NT2/D1 (cell line): ENCODE data around the gene KLHL29.
"Not testable (repeated sequence)": the region's sequence is repeated elsewhere in the genome, so short reads cannot be mapped to it uniquely, and the experiment has no call there.

ENCODE experiments used
- DNase-seq: peaks from one replicate; pipeline ENCODE4 v3.0.0-alpha.2; 2011; ENCODE audit warnings: low read depth, low spot score
- H3K27me3 ChIP-seq: 2 replicates; pipeline ENCODE4 v1.6.0; 2011; ENCODE audit warnings: mild to moderate bottlenecking; ENCODE audit not compliant: insufficient read length, insufficient read depth
- H3K36me3 ChIP-seq: 2 replicates; pipeline ENCODE4 v1.6.1; 2011; ENCODE audit warnings: mild to moderate bottlenecking, low read length, mixed read lengths; ENCODE audit not compliant: insufficient read depth, insufficient read length
- H3K4me1 ChIP-seq: 2 replicates; pipeline ENCODE4 v1.5.1; 2011; ENCODE audit not compliant: insufficient read depth, insufficient read length
- H3K4me3 ChIP-seq: 2 replicates; pipeline ENCODE4 v1.5.1; 2011; ENCODE audit warnings: low read depth; ENCODE audit not compliant: insufficient read length
- H3K9ac ChIP-seq: 2 replicates; pipeline ENCODE4 v1.6.0; 2011; ENCODE audit warnings: low read depth; ENCODE audit not compliant: insufficient read length
- H3K9me3 ChIP-seq: 2 replicates; pipeline ENCODE4 v1.5.1; 2011; ENCODE audit warnings: mild to moderate bottlenecking, low read length; ENCODE audit not compliant: insufficient read depth
- SUZ12 ChIP-seq: IDR thresholded peaks from 2 replicates; pipeline ENCODE4 v1.6.1; 2011; ENCODE audit not compliant: insufficient read length, insufficient read depth; ENCODE audit errors: extremely low read depth
- YY1 ChIP-seq: IDR thresholded peaks from 2 replicates; pipeline ENCODE4 v1.6.1; 2011; ENCODE audit not compliant: insufficient read length, insufficient read depth
- ZNF274 ChIP-seq: IDR thresholded peaks from 2 replicates; pipeline ENCODE4 v1.6.1; 2011; ENCODE audit warnings: mild to moderate bottlenecking, low read depth, low read length

The KLHL29 gene

GRCh38 chr2:23384551-23385343 is at the start of gene KLHL29:
KLHL29 (plus strand) TSS chr2:23385179; CDS start chr2:23562197, 177,018 bp downstream.
- peak within 1 kb of the TSS; percentile 70 for H3K9ac ChIP-seq
- no peak for DNase-seq
- no peaks in the 10 kb centered on the region for H3K36me3 ChIP-seq
- peaks cover 54% of the 10 kb centered on the region for H3K27me3 ChIP-seq
- H3K4me1 ChIP-seq = peaks cover 7% of the 10 kb centered on the region
- H3K4me3 ChIP-seq = peak within 1 kb of the TSS; percentile 58
- H3K9me3 ChIP-seq = no peaks in the 10 kb centered on the region
- TF ChIP-seq SUZ12 (no peak), ZNF274 (no peak), YY1 (no peak)

- TF ChIP-seq ZNF274 (no peak), YY1 (no peak), SUZ12 (no peak)
- no peaks in the 10 kb centered on the region for H3K9me3 ChIP-seq
Observed at GRCh38 chr2:23335550-23335949, 49.4 kb upstream of the KLHL29 start.

GRCh38 chr2:23342075-23342474 is 42.9 kb upstream of the KLHL29 start:
- Histone ChIP-seq H3K4me1 (no peaks in the 10 kb centered on the region), H3K9ac (no peak overlapping the region), H3K36me3 (no peaks in the 10 kb centered on the region), H3K9me3 (peaks cover 6% of the 10 kb centered on the region; the same call in 1 of the 2 replicates), H3K4me3 (no peak overlapping the region), H3K27me3 (peaks cover under 1% of the 10 kb centered on the region)
- no peak for TF ChIP-seq ZNF274
- TF ChIP-seq YY1 = no peak
- TF ChIP-seq SUZ12 = no peak
- no peak for DNase-seq

More at GRCh38 chr2:23335550-23335949, 49.4 kb upstream of the KLHL29 start:
- Histone ChIP-seq H3K27me3 (peaks cover 6% of the 10 kb centered on the region), H3K4me1 (no peaks in the 10 kb centered on the region), H3K36me3 (no peaks in the 10 kb centered on the region), H3K4me3 (no peak overlapping the region), H3K9ac (no peak overlapping the region)
- no peak for DNase-seq

GRCh38 chr2:23346029-23346428 is 39.0 kb upstream of the KLHL29 start:
- no peak overlapping the region for H3K9ac ChIP-seq
- H3K4me1 ChIP-seq = no peaks in the 10 kb centered on the region
- no peaks in the 10 kb centered on the region for H3K27me3 ChIP-seq
- H3K9me3 ChIP-seq = peaks cover 6% of the 10 kb centered on the region; the same call in 1 of the 2 replicates
- no peak for TF ChIP-seq YY1
- no peak for TF ChIP-seq ZNF274
- TF ChIP-seq SUZ12 = no peak
- H3K4me3 ChIP-seq = no peak overlapping the region
- no peak for DNase-seq
- H3K36me3 ChIP-seq = no peaks in the 10 kb centered on the region

GRCh38 chr2:23346781-23347180 is 38.2 kb upstream of the KLHL29 start:
- H3K36me3 ChIP-seq = no peaks in the 10 kb centered on the region
- no peak overlapping the region for H3K9ac ChIP-seq
- no peak for DNase-seq
- H3K9me3 ChIP-seq = peaks cover 6% of the 10 kb centered on the region; the same call in 1 of the 2 replicates
- H3K4me1 ChIP-seq = peaks cover 1% of the 10 kb centered on the region
- no peak overlapping the region for H3K4me3 ChIP-seq
- no peaks in the 10 kb centered on the region for H3K27me3 ChIP-seq
- TF ChIP-seq ZNF274 = no peak
- TF ChIP-seq YY1 = no peak
- no peak for TF ChIP-seq SUZ12

GRCh38 chr2:23347471-23348092 is 37.4 kb upstream of the KLHL29 start:
- Histone ChIP-seq H3K4me1 (peaks cover 3% of the 10 kb centered on the region), H3K9ac (no peak overlapping the region), H3K9me3 (peaks cover 6% of the 10 kb centered on the region; the same call in 1 of the 2 replicates), H3K4me3 (no peak overlapping the region), H3K27me3 (peaks cover 2% of the 10 kb centered on the region), H3K36me3 (no peaks in the 10 kb centered on the region)
- TF ChIP-seq ZNF274 = no peak
- no peak for TF ChIP-seq YY1
- TF ChIP-seq SUZ12 = no peak
- no peak for DNase-seq

- not testable (repeated sequence) for H3K9me3 ChIP-seq, H3K4me1 ChIP-seq, H3K9ac ChIP-seq, H3K27me3 ChIP-seq, H3K4me3 ChIP-seq, DNase-seq, H3K36me3 ChIP-seq
Observed at GRCh38 chr2:23348093-23348481, 36.9 kb upstream of the KLHL29 start.
